Limb (tissue), 2 donors: ENCODE results near the gene RPP30.

Source experiments
- DNase-seq, 2 donors: peaks; one replicate each; pipeline ENCODE4 v3.0.0-alpha.2; 2016; ENCODE audit errors: extremely low spot score in 2 of 2

Gene RPP30

DNA sequence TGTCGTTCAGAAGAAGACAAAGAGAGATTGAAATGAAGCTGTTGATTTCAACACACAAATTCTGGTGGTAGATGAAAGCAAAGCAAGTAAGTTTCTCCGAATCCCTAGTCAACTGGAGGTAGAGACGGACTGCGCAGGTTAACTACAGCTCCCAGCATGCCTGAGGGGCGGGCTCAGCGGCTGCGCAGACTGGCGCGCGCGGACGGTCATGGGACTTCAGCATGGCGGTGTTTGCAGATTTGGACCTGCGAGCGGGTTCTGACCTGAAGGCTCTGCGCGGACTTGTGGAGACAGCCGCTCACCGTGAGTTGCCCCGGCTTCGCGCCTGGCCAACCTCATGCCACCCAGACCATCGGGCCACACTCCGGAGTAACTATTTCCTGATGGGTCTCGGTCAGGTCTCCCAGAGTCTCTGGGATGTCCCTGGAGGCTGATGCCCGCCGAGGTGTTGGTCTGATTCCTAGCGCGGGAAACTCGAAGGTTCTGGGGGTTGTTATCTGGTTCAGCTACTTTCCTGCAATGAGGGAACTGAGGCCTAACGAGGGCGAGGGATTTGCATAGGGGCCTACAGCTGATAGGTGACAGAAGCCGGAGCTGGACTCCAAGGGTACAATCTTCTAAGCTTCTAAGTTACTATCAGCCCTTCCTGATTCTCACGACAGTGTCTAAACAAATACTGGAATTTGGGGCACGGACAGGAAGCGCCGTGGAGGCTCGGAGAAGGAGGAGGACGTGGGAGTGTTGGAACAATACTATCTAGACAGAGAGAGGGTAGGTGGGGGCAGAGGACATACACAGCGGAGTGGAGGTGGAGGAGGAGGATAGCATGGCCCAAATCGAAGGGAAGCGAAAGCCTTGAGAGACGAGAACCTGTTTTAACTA is at the start of gene RPP30:
RPP30 (plus strand) TSS at position 209 of the 882 bp plus-strand sequence; CDS start at position 222, 13 bp downstream.
- DNase-seq = peak; percentile 88 to 91

DNA sequence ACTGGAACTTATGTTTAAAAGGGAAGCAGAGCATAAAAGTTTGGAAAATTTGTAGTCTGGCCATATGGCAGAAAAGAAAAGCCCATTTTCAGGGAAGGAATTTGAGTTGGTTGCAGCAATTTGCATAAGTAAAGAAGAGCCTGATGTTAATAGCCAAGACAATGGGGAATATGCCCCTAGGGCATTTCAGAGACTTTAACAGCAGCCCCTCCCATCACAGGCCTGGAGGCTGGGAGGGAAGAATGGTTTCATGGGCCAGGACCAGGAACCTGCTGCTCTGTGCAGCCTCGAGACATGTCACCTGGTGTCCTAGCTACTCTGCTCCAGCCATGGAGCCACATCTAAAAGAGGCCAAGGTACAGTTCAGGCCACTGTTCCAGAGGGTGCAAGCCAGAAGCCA is 49.3 kb upstream of the RPP30 start:
- no peak for DNase-seq

DNA sequence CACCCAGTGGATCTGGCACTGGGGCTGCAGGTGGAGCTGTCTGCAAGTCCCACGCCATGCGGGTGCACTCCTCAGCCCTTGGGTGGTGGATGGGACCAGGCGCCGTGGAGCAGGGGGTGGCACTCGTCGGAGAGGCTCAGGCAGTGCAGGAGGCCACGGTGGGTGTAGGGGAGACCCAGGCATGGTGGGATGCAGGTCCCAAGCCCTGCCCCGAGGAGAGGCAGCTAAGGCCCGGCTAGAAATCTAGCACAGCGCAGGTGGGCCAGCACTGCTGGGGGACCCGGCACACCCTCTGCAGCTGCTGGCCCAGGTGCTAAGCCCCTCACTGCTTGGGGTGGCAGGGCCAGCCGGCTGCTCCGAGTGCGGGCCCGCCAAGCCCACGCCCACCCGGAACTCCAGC is 39.7 kb upstream of the RPP30 start:
- DNase-seq = no peak

DNA sequence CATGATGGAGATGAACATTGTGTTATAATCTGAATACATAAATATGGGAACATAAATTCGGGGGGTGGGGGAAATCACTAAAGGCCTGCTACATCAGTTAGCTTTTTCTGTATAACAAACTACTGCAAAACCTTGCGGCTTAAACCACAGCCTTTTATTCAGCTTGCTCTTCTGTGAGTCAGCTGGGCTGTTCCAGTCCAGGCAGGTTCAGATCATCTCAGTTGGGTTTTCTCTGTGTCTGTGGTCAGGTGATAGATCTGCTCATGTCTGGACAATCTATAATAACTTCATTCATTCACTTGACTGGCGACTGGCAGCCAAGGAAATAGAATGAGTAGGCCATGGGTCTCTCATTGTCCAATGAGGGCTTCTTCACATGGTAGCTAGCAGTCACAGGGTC is 37.4 kb upstream of the RPP30 start:
- no peak for DNase-seq

DNA sequence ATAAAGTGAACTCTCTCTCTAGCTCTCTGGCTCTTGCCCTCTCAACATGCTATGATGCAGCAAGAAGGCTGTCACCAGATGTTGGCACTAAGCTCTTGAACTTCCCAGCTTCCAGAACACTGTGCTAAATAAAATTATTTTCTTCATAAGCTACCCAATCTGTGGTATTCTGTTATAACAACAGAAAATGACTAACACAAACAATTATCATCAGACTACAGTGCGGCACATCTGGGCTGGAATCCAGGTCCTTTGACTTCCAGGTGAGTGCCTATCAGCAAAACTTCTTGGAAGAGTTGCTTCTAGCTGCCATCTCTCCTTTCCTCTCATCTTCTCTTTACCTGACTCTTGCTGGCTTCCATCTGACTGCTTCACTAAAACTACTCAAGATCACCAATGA is 34.3 kb upstream of the RPP30 start:
- DNase-seq = no peak

DNA sequence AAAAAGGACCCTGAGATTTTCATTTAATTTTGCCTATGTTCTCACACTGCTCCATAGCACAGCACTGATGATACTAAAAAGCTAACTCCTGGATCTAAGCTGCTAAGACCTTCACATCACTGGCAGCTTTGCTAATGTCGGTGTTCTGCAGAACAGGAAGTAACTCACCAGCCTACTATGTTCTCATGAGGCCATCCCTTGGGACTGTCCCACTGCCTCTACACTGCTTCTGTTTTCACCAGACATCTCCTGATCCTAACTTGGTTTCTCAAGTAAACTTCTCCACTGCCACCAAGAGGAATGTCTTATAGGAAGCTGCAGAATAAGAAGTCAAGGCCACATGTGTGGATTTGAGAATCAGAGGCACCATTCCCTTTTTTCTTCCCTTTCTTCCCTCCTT is 29.0 kb upstream of the RPP30 start:
- no peak for DNase-seq

DNA sequence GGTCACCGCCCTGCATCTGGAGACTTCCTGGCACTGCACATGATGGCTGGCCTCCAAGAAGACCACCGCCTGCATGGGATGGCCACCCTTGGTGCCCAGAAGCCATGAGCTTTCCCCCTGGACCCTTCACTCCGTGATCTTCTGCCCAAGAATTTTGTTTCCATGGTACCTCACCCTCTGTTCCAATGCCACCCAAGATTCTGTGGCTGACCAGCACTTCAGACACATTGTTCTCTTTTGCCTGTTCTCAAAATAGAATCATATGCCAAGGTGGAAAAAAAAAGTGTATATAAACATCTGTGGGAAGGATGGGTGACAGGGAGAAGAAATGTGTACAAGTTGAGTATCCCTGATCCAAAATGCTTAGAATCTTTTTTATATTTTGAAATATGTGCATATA is 26.0 kb upstream of the RPP30 start:
- no peak for DNase-seq

DNA sequence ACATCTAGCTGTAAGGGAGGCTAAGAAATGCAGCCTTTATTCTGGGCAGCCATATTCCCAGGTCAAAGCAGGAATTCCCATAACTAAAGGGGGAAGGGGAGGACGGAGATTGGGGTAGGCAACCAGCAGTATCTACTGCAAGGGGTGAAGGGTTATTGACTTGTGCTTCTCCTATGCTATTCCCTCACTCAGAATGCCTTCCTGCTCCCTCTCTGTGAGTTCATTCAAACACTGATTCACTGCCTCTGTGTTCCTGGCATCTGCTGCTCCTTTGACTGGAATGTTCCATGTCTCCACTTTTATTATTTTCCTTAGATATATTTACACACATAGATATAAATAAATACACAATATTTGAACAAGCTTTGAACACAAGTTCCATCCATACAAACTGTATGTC is 25.0 kb upstream of the RPP30 start:
- DNase-seq = no peak

DNA sequence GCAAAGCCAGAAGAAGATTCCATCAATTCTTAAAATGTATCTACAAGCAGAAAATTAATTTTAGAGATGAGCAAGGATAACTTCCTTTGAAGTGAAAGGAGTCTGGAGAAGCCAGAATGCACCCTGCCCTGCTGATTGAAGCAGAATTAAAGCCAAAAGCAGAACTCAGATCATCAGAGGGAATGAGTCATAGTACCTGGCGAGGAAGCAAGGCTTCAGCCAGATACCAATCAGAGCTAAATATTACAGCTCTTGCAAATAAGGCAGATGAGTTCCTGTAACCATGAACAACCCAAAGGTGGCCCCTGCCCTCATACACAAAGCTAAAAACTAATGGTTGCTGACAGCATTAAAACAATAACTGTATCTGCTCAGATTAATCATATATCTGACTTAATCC is 24.3 kb upstream of the RPP30 start:
- no peak for DNase-seq

DNA sequence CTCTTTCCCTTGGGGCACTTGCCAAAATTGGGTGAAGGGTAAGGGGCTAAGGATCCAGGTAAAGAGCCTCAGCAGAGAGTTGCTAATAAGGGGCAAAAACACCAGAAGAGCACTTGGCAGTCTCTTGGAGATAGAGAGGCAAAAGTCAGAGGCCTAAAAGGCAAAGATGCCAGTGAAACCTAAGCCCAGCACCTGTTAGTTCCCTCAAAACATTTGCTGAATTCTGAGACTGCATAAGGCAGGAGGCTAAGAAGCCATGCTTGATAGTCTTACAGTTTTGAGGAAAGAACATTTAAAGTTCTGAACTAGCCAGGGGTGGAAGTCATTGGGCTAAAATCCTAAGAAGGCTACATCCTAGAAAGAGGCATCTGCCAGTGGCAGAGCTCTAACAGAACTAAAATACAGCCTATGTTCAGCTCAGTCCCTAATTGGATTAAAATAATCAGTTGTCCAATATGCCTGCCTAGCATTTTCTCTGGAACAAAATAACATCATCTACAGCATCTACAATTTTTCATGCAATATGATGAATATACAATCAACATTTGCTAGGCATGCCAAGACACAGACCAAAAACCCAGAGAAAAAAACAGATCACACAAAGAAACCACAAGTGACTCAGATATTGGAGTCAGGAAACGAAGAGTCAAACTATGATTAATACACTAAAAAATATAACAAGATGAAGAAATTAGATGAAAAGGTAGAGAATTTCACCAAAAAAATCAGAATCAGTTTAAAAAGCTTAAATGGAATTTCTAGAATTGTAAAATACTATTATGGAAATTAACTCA is 21.6 kb upstream of the RPP30 start:
- no peak for DNase-seq

DNA sequence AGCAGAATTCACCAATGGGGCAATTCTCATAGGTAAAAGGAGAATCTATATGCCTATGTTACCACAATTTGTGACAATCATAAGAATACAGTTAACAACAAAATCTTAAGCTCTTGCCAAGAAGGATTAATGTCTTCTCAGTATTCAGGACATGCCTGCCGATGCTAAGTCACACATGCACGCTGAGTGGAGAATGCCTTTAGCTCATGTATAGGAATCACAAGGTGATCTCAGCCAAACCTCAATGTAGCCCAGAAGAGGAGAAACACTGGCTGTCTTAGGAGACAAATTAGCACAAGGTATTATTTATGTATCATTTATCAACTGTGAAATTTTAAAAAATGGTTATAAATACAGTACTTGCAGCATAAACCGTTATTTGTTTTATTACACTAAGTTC is 16.6 kb upstream of the RPP30 start:
- no peak for DNase-seq

DNA sequence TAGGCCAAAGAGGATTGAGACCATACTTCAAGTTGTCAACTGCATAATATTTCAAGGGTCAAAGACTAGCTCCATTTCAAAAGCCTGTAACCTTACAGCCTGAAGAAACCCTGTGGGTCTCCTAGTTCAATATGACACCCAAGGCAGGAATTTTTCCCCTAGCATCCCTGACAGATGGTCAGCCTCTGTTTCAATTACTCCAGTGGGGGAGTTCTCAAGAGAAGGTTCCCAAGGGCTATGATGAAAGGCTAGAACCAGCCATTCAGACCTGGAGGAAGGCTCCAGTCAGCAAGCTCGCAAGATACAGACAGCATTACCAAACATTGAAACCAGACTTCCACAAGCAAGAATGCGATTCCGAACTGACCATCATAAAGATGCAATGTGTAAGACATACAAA is 15.5 kb upstream of the RPP30 start:
- DNase-seq = no peak

DNA sequence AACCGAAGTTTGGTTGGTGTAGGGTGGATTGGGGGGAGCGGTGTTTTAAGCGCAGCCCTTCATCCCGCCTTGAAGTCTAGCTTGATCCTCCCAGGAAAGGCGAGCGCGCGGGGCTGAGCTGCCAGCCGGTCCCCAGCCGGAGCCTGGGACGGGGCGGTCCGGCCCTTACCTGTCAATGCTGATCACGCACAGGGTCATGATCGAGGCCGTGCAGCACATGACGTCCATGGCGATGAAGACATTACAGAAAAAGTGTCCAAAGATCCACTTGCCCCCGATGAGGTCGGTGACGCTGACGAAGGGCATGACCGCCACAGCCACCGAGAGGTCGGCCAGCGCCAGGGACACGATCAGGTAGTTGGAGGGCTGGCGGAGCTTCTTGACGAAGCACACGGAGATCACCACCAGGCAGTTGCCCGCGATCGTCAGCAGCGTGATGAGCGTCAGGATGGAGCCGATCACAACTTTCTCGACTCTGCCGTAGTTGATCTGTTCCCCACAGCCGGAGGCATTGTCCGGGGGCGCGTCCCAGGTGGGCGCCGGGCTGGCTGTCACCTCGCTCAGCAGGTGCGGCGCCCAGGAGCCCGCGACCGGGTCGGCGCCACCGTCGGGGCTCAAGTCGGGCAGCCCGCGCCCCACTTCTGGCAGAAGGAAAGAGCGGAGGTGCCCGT is 14.7 kb upstream of the RPP30 start:
- DNase-seq = no peak

DNA sequence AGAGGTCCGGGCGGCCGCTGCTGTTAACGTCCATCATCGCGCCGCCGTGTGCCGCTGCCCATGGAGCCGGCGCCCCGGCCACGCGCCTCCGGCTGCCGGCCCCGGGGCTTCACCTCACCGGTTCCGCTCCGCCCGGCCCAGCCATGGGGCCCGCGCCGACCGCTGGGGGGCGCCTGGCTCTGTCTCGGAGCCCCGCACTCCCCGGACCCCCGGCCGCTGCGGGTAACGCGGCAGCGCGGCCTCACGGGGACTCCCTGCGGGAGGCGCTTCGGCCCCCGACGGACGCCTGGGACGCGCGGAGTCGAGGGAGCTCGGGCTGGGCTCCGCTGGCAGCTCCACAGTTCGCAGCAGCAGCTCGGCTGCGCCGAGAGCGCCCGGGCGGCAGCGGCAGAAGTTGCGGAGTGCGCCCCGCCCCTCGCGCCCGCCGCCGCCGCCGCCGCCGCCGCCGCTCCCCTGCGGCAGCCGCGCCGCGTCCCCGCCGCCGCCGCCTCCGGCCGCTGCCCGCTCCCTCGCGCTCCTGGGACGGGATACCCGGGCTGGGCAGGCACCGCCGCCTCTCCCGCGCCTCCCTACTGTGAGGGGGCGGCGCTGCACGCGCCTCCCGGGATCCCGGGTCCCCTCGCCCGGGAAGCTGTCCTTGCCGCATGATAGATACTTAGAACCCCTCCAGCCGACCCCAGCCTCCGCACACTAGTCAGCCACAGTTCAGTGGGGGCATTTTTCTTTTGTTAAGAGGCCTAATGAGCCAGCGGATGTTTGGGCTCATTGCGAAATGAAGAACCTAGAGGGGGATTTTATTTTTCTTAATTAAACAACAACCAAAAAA is 13.9 kb upstream of the RPP30 start, which contains the start of gene HTR7:
HTR7 (minus strand) TSS at position 405 of the 826 bp plus-strand sequence; CDS start at position 37, 368 bp downstream.
- DNase-seq = peak; percentile 25 to 87

DNA sequence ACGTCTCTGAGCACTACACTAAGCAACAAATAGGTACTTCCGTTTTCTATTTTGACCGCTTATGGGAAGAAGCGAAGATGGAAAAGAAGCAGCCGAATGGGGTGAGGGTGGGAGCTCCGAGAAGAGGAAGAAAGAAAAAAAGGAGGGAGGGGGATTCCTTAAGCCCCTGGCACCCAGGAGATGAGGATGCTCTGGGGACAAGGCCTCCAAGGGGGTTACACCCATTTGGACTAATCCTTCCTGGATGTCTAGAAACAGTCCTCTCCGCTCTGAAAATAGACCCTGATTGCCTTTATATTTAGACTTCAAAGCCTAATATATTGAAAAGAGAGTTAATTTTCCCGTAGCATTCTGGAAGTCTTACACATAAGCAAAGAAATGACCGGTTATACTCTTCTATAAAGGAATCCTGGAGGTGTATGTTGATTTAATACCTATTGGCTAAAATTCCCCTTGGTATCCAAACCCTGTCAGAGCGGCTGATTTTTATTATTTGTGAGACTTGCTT is 13.3 kb upstream of the RPP30 start:
- DNase-seq = no peak

DNA sequence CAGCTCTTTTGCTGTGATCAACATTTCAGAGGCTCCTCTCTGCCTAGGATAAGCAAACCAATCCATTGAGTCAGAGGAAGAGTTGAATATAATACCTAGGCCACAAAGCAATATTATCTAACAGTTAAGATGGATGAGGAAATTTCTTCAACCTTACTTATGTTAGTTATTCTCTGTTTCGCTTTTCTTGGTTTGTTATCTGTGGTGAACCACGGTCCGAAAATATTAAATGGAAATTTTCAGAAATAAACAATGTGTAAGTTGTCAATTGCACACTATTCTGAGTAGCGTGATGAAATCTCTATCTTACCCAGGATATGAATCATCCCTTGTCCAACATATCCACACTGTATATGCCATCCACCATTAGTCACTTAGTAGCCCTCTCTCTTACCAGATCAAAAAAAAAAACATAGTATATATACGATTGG is 12.4 kb upstream of the RPP30 start:
- no peak for DNase-seq

DNA sequence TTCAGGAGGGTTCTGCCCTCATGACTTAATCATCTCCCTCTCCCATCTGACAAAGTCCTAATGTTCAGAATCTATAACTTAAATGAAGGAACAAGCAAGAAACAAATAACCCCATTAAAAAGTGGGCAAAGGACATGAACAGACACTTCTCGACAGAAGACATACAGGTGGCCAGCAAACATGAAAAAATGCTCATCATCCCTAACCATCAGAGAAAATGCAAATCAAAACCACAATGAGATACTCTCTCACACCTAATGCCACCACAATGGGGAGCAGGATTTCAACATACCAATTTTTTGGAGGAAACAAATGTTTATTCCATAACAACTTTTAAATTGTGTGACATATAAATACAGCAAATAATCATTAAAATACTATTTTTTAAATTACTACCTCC is 11.0 kb upstream of the RPP30 start:
- no peak for DNase-seq

DNA sequence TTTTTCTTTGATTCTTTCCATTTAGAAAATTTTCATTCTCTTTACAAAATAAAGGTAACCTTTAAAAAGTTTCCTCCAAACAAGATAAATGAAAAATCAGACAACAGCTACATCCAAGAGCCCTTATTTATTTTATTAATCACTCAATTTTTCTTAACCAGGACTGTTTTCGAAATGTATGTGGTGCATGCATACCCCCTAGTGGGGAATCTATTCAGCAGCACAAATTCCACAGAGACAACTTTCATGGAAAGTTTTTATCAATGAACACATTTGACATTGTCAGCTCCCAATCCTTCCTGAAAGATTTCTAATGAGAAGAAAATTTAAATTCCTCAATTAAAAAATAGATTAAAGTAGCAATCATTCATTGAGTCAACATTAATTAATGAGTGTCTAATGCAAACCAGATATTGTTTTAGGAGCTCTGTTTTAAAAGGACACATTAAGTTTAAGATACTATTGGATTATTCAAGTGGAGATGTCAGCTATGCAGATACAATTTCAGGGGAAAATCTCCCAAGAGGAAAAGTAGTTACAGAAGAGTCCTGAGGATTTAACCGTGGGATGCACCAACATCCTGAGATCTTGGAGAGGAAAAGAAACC is 8.8 kb upstream of the RPP30 start:
- peak in 1 of 2 donors; percentile 53 for DNase-seq

DNA sequence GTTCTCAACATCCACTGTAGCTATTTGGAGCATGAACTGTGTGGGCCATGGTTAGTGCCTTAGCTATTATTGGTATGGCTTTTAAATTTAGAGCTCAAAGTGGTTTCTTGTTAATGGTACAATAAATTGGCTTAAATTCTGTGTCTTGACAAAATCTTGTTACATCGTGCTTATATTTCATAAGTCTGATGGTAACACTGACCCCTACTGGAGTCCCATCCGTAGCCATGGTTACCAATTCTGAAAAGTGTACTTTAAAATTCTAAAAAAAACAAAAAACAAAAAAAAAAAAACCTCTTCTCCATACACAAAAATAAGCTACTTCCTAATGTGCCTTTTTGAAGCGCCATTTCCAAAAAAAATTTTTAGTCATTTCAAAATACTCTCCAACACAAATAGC is 6.4 kb upstream of the RPP30 start:
- no peak for DNase-seq

DNA sequence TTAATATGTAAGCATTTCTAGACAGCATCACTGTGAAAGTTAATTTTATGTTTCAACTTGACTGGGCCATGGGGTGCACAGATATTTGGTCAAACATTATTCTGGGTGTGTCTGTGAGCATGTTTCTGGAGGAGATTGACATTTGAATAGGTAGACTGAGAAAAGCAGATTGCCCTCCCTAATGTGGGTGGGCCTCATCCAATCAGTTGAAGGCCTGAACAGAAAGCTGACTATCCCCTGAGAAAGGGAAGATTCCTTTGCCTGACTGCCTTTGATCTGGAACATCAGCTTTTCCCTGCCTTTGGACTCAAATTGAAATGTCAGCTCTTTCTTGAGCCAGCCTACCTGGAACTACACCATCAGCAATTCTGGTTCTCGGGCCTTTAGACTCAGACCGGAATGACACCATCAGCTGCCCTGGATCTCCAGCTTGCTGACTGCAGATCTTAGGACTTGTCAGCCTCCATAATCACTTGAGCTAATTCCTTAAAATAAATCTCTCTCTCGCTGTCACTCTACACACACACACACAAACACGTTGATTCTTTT is 5.7 kb upstream of the RPP30 start:
- no peak for DNase-seq
